Left lung (tissue), 10 donors: ENCODE data around the gene CHST10. TPM values are rescaled to one million over a fixed set of nuclear protein-coding genes. Genes with fewer than 3 reads are reported as not detected.

ENCODE experiments used
- ATAC-seq: fragments of 200-7000 bp; cut with Tn5 transposase; one replicate; pipeline ENCODE4 v1.9.1; 2020; ENCODE audit warnings: moderate library complexity
- DNase-seq, 4 donors: peaks; one replicate each; pipeline ENCODE4 v3.0.0-alpha.2; 2013 to 2020
- H3K27ac ChIP-seq, 2 donors: fragments of 200-600 bp; sonication (generic) in 1 of 2; one replicate each; pipeline versions ENCODE4 v1.5.0 to v1.8.0; 2020 to 2021
- H3K27me3 ChIP-seq, 2 donors: fragments of 200-600 bp; sonication (generic) in 1 of 2; one replicate each; pipeline versions ENCODE4 v1.5.0 to v1.8.0; 2020 to 2021
- H3K36me3 ChIP-seq, 2 donors: fragments of 200-600 bp; sonication (generic) in 1 of 2; one replicate each; pipeline versions ENCODE4 v1.5.0 to v1.8.0; 2020 to 2021
- H3K4me1 ChIP-seq, 2 donors: fragments of 200-600 bp; one replicate each; pipeline ENCODE4 v1.8.0; 2021
- H3K4me3 ChIP-seq, 2 donors: fragments of 200-600 bp; sonication (generic) in 1 of 2; one replicate each; pipeline versions ENCODE4 v1.5.0 to v1.8.0; 2020 to 2021; ENCODE audit warnings: mild to moderate bottlenecking in 1 of 2
- H3K9me3 ChIP-seq, 2 donors: fragments of 200-600 bp; sonication (generic) in 1 of 2; one replicate each; pipeline versions ENCODE4 v1.5.0 to v1.8.0; 2020 to 2021
- CTCF ChIP-seq, 2 donors: fragments of 200-600 bp; sonication (generic) in 1 of 2; IDR thresholded peaks; one replicate each; pipeline versions ENCODE4 v1.5.0 to v1.8.0; 2021; ENCODE audit warnings: antibody characterized with exemption in 2 of 2
- intact Hi-C, 2 donors: fragments of 100-400 bp; cut with DNase I; formaldehyde crosslinking; loops; one replicate each; pipeline versions ENCODE4 v1.11.2 to v1.14.2; 2022
- polyA plus RNA-seq, 6 donors: library from polyadenylated mRNA; unstranded; fragments of 120-200 nt; gene quantifications; one replicate each; pipeline ENCODE4 v1.2.1, GENCODE V29; 2013; ENCODE audit not compliant: insufficient read length in 6 of 6
- total RNA-seq, 2 donors: library from RNA; stranded (reverse); fragmentation: NEBNext Ultra II Directional; extraction: Animal tissue kit (Norgen Biotek cat#: 25700); gene quantifications; one replicate each; pipeline ENCODE4 v1.2.1, GENCODE V29; 2021
- donor health status: DM: no; HTN: yes; CAD: no.
- donor health status: DM: no; HTN: no; CAD: no.

CHST10 gene
- total and polyA plus RNA-seq, 8 donors: 7.3 to 32.1 (median 28.7) TPM

- intact Hi-C loops: no loop called here
- Histone ChIP-seq H3K27me3 (no peaks in the 10 kb centered on the region), H3K36me3 (peaks cover 0 to 32% of the 10 kb centered on the region in 2 donors), H3K4me3 (no peak overlapping the region), H3K4me1 (no peaks in the 10 kb centered on the region), H3K27ac (no peak overlapping the region), H3K9me3 (no peaks in the 10 kb centered on the region)
- ATAC-seq (no peak), DNase-seq (no peak)
- TF ChIP-seq CTCF (IDR thresholded peaks at IDR 0.05): no peak
These were observed 24.8 kb downstream of the CHST10 start for GRCh38 chr2:100392715-100393114.

GRCh38 chr2:100391735-100392515, 25.5 kb downstream of the CHST10 start:
- ATAC-seq (no peak), DNase-seq (no peak)
- no peak overlapping the region for H3K4me3 ChIP-seq
- no peaks in the 10 kb centered on the region for H3K9me3 ChIP-seq
- intact Hi-C loops: no loop called here
- no peak overlapping the region for H3K27ac ChIP-seq
- TF ChIP-seq CTCF (IDR thresholded peaks at IDR 0.05): no peak
- no peaks in the 10 kb centered on the region for H3K27me3 ChIP-seq
- H3K4me1 ChIP-seq: no peaks in the 10 kb centered on the region
- peaks cover 0 to 30% of the 10 kb centered on the region in 2 donors for H3K36me3 ChIP-seq

- intact Hi-C loops: no loop called here
- Histone ChIP-seq H3K4me3 (no peak overlapping the region), H3K27ac (no peak overlapping the region), H3K9me3 (no peaks in the 10 kb centered on the region), H3K4me1 (no peaks in the 10 kb centered on the region), H3K27me3 (no peaks in the 10 kb centered on the region), H3K36me3 (peaks cover 0 to 23% of the 10 kb centered on the region in 2 donors)
- no peak for TF ChIP-seq CTCF (IDR thresholded peaks at IDR 0.05)
- no peak for DNase-seq
- ATAC-seq: no peak
These were observed 27.2 kb downstream of the CHST10 start for GRCh38 chr2:100390001-100390940.

- DNase-seq: no peak
- no peaks in the 10 kb centered on the region for H3K9me3 ChIP-seq
- H3K36me3 ChIP-seq: peaks cover 0 to 22% of the 10 kb centered on the region in 2 donors
- no peaks in the 10 kb centered on the region for H3K4me1 ChIP-seq
- intact Hi-C loops: no loop called here
- no peak for TF ChIP-seq CTCF (IDR thresholded peaks at IDR 0.05)
- no peak overlapping the region for H3K4me3 ChIP-seq
- H3K27me3 ChIP-seq: no peaks in the 10 kb centered on the region
- no peak overlapping the region for H3K27ac ChIP-seq
- no peak for ATAC-seq
These were observed 28.8 kb downstream of the CHST10 start for GRCh38 chr2:100388703-100389102.

- no peaks in the 10 kb centered on the region for H3K27me3 ChIP-seq
- H3K36me3 ChIP-seq: no peaks in the 10 kb centered on the region
- H3K4me3 ChIP-seq: no peak overlapping the region
- intact Hi-C loops: loop anchor here in 1 of 2 donors (5.0 kb wide), 1 partner anchor 117 kb away; no protein-coding TSS in a partner anchor
- DNase-seq: peak in 1 of 4 donors; percentile 22
- no peaks in the 10 kb centered on the region for H3K4me1 ChIP-seq
- H3K27ac ChIP-seq: no peak overlapping the region
- no peak for TF ChIP-seq CTCF (IDR thresholded peaks at IDR 0.05)
- ATAC-seq: peak; percentile 66
- H3K9me3 ChIP-seq: no peaks in the 10 kb centered on the region
These were observed 33.5 kb downstream of the CHST10 start for GRCh38 chr2:100383954-100384353.
